HK-2 (cell line): ENCODE measurements around the gene OR56A5.
"Not testable (repeated sequence)": the region's sequence is repeated elsewhere in the genome, so short reads cannot be mapped to it uniquely, and the experiment has no call there.

Source experiments
- DNase-seq: peaks from one replicate; pipeline ENCODE4 v3.0.0-alpha.2; 2018; ENCODE audit not compliant: unreplicated experiment

Gene OR56A5, protein sequence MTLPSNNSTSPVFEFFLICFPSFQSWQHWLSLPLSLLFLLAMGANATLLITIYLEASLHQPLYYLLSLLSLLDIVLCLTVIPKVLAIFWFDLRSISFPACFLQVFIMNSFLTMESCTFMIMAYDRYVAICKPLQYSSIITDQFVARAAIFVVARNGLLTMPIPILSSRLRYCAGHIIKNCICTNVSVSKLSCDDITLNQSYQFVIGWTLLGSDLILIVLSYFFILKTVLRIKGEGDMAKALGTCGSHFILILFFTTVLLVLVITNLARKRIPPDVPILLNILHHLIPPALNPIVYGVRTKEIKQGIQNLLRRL

GRCh38 chr11:5968394-5968793 is at the start of gene OR56A5:
Gene OR56A5 (minus strand): TSS chr11:5968494. CDS start chr11:5968494, 0 bp downstream.
- no peak for DNase-seq

DNA sequence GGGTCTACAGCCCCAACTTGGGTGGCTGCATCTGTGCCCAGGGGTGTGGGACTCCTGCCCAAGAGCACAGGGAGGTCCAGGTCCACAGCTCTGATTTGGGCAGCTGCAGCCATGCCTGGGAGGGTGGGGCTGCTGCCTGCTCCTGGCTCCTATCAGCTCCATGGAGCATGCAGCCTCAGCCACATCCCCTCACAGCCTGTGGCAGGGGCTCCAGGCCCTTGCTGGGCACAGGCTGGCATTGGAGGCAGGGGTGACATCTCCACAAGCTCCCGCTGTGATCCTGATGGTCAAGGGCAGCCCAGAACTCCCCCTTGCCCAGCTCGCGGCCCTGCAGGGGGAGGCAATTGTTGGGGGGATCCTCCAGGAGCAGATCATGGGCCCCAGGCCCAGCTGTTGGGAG is 44.7 kb upstream of the OR56A5 start:
- DNase-seq = no peak

GRCh38 chr11:6012035-6012668 is 43.9 kb upstream of the OR56A5 start:
- no peak for DNase-seq

- DNase-seq = no peak
Observed at GRCh38 chr11:6006846-6007245, 38.6 kb upstream of the OR56A5 start, which contains the start of gene OR56A4. Gene OR56A4 (minus strand): TSS chr11:6006946. CDS start chr11:6002992, 3,954 bp downstream.

DNA sequence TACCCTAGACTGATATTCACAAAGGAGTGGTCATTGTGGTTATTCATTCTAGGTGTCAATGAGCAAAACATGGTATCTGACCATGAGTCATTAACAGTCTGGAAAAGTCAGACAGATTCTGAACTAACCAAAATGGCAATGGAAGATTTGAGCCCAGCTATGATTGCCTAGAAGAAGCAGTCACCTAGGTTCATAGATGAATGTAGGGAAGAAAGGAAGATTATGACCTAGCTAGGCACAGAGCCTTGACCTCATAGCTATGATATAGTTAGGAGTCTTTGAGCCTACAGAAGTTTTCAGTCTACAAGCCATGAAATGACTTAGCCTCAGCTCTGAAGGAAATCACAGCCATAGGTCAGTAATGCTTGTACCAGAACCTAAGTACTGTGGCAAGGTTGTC is 38.1 kb upstream of the OR56A5 start:
- DNase-seq = no peak

DNA sequence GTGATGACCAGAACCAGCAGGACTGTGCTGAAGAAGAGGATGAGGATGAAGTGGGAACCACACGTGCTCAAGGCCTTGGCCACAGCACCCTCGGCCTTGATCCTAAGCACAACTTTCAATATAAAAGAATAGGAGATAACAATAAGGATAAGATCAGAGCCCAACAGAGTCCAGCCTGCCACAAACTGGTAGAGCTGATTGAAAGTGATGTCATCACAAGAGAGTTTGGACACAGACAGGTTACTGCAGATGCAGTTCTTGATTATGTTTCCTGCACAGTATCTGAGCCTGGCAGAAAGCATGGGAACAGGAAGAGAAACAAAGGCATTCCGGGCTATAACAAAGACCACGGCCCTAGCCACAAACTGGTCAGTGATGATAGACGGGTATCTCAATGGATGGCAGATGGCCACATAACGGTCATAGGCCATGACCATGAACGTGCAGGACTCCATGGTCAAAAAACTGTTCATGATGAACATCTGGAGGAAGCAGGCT is 34.0 kb upstream of the OR56A5 start:
- no peak for DNase-seq

DNA sequence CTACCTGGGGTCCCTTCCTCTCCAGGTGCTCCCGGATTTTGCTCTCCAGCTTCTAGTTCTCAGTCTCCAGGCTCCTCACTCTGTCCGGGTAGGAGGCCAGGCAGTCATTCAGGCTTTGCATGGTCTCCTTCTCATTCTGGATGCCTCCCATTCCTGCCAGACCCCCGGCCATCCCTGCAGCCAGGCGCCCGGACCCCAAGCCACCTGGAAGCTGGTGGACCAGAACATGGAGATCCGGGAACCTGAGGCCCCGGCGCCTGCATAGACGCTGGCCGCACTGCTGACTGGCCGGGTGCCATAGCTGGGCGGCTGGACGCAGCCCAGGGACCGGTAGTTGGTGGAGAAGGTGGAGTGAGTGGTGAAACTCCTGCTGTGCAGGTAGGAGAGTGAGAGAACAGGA is 26.5 kb upstream of the OR56A5 start:
- no peak for DNase-seq

DNA sequence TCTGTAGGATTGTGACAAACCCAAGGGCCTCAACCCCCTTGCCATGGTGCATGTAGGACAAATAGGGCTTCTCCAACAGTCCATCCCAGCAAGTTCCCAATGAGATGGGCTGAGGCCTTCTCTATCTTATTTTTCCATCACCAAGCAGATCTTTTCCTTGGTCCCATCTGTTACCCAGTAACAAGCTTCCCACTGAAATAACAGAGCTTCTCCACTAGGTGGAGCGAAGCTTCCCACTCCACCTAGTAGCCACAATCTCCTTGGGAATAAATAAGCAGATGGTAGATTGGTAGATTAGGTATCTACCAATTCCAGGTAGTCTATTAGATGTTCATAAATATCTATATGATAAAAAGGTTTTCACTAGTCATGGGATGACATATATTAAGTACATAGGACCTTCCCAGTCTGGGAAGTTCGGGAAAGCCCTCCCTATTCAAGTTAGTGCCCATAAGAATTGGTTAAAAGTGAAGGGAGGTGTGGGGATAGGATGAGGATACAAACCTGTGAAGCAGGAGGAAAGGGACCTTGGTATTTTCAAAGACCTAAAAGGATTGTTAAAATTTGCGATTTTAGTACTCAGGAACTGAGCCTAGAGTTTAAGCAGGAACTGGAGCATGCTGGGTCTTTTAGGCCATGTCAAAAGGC is 24.4 kb upstream of the OR56A5 start:
- DNase-seq = no peak

- DNase-seq = no peak
Observed at GRCh38 chr11:5992150-5992549, 23.9 kb upstream of the OR56A5 start.

DNA sequence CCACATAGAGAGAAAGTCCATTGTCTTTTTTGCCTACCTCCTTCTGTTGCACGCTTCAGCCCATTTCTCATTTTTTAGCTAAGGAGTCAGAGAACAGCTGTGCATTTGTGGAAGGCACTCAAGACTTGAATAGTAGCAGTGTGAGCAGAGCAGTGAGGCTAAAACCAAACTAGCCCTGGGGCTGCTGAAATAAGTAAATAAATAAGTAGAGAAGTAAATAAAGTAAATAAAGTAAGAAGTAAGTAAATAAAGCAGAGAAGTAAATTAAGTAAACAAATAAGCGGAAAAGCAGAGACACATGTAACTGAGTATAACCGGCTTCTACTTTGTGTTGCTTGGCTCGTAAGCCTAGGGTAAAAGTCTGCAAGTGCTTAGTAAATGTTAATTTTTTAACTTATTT is 20.9 kb upstream of the OR56A5 start:
- DNase-seq = no peak

DNA sequence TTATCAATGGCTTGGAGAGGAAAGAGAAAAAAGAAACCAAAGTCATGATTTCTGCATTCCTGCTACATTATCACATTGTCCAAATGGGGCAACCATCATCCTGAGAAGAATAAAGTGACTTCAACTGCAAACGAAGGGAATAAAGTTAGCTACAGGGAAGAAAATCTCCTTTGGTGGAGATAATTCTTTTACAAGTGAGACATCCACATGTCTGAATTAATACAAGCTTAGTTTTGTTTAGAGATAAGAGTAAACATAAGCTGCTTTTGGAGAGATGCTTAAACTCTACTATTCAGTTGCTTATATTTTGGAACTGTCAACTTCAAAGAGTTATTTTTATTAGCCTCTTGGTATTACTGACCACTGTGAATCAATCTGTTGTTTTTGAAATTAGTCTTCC is 18.6 kb upstream of the OR56A5 start, which contains the start of gene OR52L1:
TSS of gene OR52L1 (minus strand) at position 101 of the 400 bp plus-strand sequence. CDS start at position 46, 55 bp downstream.
- DNase-seq = no peak

DNA sequence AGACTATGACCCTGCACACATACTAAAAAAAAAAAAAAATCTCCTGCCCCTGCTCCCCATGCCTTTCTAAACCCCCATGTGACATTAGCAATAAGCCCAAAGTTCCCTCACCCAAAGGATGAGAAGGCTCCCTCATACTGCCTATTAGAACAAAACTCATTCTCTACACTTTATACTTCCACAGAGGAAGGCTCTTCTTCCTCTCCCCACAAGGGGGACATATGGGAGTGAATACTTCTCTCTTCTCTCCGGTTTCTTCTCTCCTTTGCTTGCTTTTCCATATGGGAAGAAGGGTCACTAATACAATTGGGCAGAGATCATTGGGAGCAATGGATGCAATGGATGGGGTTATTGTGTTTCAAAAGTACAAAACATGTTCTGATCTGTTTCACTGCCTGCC is 15.1 kb upstream of the OR56A5 start:
- no peak for DNase-seq

DNA sequence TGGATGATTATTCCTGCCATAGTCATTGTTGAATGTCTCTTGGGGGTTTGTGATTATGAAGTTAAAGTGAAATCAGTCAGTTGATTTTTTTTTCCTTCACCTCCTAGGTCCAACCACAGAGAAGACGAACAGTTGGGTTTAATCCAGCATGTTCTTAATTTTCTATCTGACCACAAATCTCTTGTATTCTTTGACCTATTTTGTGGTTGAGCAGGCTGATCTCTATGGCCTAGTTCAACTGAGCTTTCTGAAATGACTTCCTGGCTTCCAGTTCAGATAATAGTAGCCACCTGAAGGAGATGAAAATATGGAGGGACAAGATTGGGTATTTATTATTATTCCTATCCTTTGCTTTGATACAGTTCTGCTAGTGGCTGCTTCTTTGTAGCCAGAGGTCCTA is 5.2 kb upstream of the OR56A5 start:
- no peak for DNase-seq

DNA sequence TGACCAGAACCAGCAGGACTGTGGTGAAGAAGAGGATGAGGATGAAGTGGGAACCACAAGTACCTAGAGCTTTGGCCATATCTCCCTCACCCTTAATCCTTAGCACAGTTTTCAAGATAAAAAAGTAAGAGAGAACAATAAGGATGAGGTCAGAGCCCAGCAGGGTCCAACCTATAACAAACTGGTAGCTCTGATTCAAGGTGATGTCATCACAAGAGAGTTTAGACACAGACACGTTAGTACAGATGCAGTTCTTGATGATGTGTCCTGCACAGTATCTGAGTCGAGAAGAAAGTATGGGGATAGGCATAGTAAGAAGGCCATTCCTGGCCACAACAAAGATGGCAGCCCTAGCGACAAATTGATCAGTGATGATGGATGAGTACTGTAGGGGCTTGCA is 586 bp downstream of the OR56A5 start:
- DNase-seq = no peak

DNA sequence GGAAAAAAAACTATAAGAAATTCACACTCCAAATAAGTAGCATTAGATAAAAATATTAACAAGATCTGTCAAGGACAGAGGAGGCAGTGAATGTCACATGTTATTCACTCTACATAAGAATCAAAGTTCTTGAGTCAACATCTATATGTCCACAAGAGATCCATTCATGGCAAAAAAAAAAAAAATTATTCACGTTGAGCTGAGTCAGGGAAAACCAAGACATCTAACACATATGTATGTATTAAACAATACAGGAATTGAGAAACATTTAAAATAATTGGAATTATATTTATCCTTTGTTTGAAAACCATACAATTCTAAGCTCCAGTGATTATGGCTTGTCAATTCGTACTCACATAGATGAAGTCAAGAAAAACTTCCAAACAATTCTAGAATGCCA is 1.3 kb downstream of the OR56A5 start:
- no peak for DNase-seq

DNA sequence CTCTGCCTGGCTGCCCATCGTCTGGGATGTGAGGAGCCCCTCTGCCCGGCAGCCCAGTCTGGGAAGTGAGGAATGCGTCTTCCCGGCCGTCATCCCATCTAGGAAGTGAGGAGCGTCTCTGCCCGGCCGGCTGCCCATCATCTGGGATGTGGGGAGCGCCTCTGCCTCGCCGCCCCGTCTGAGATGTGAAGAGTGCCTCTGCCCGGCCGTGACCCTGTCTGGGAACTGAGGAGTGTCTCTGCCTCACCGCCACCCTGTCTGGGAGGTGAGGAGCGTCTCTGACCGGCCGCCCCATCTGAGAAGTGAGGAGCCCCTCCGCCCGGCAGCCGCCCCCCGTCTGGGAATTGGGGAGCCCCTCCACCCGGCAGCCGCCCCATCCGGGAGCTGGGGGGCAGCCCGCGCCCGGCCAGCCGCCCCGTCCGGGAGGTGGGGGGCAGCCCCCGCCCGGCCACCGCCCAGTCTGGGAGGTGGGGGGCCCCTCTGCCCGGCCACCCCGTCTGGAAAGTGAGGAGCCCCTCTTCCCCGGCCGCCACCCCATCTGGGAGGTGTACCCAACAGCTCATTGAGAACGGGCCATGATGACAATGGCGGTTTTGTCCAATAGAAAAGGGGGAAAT is 7.5 kb downstream of the OR56A5 start:
- not testable (repeated sequence) for DNase-seq

DNA sequence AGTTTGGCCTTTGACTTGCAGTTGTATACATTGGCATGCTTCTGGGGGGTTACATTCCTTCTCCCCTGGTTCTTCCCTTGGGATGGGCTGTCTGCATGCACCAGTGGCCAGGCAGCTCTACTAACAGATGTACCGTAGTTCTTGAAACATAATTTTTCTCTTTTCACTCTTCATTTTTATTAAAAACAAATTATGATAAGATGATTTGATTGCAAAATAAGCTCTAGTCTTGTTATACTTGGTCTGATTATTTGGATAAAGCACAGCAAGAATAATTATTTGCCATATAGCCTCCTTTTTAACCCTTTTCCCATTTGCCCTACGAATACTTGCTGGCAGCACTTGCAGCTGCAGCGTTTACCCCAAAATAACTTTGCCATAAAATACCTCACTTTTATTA is 12.7 kb downstream of the OR56A5 start:
- DNase-seq = no peak

DNA sequence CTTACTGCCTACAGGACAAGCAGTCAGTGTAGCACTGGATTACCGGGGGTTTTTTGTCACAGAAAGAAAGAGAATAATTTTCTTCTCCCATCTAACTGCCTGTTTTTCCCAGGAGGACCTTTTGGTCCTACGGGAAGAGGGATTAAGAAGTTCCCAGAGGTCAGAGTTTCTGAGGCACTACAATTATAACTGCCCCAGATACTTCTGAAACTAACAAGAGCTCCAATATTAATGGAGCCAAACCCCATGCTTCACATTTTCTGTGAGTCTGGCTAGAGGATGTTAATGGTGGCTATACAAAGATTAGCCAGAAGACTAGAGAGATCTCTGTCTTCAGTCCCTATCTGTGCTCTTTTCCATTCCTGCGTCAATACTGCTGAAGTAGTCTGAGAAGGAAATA is 26.3 kb downstream of the OR56A5 start, which contains the start of gene OR56A3:
TSS of gene OR56A3 (plus strand) at position 301 of the 400 bp plus-strand sequence. CDS start 5,096 bp downstream, outside the sequence.
- DNase-seq = no peak

DNA sequence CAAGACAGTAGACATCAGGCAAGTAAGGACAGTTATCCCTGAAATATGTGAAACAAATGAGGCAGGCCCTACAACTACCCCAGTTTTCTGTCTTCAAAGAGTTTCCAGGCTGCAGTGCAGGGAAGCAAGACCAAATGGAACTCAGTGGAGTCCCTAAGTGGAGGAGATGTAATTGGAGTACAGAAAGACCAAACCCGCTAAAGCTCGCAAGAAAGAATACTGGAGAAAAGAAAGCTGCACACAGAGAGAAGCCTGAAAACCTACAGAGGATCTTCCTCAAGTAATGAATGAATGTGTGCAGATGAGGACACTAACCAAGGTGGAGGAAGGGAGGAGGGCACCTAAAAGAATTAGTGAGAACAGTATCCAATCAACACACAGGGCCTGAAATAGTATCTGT is 27.5 kb downstream of the OR56A5 start:
- no peak for DNase-seq

GRCh38 chr11:5938603-5938965 is 29.7 kb downstream of the OR56A5 start:
- DNase-seq = no peak

DNA sequence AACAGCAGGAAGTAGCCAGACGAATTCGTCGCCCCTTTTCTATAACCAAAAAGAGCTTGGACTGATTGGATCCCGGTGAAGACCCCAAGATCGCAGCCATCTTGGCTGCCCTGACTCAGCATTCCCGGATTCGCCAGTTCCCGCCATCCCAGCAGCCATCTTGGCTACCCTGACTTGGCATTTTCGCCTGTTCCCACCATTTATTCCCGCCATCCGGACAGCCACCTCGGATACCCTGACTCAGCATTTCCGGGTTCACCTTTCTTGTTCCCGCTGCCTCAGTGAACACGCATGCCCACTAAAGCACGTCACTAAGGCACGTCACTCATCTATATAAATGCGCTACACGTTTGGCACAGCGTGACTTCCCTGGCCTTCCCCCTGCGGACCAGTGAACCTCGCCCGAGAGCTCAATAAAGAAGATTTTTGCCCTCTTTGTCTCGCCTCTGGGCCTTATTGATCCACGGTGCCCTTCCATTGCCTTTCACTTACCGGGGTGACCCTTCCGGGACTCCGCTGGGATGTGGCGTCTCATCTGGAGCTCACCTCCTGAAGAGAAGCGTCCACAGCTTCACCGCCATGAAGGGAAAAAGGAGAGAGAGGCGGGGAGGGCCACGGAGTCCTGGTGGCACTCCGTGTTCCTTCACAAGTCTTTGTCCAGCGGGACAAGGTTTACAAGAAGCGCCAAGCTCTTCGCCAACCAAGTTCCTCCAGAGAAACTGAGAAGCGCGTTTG is 30.3 kb downstream of the OR56A5 start:
- DNase-seq = no peak

DNA sequence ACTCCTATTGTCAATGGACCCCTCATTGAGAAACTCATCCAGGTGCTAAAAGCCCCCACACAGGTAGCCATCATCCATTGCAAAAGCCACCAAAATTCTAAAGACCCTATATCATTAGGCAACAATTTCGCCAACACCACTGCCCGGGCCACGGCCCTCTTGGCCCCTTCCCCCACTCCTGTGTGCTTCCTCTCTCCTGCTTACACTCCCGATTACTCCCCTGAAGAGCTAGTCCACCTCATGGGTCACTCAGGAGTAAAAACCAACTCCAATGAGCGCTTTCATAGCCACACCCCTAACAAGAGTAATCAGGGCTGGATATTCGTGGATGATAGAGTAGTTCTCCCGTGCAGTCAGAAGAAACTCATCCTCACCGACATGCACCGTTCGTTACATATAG is 35.2 kb downstream of the OR56A5 start:
- DNase-seq = no peak
